GM21390 (cell line): ENCODE data around the gene FAM72A.
"Not testable (repeated sequence)": the region's sequence is repeated elsewhere in the genome, so short reads cannot be mapped to it uniquely, and the experiment has no call there.

ENCODE experiments used
- ATAC-seq: cut with Tn5 transposase; IDR thresholded peaks from one replicate; pipeline ENCODE4 v1.9.1; 2021; ENCODE audit not compliant: unreplicated experiment

FAM72A gene

GRCh38 chr1:206215600-206216392, 13.2 kb upstream of the FAM72A start:
- not testable (repeated sequence) for ATAC-seq

- not testable (repeated sequence) for ATAC-seq
These were observed 8.2 kb upstream of the FAM72A start for GRCh38 chr1:206210802-206211201.

- ATAC-seq, result not testable (repeated sequence)
These were observed 2.9 kb upstream of the FAM72A start for GRCh38 chr1:206205569-206205968.

- not testable (repeated sequence) for ATAC-seq
These were observed 2.2 kb upstream of the FAM72A start for GRCh38 chr1:206204871-206205270.

- ATAC-seq, result not testable (repeated sequence)
These were observed 1.5 kb upstream of the FAM72A start for GRCh38 chr1:206204159-206204511.

GRCh38 chr1:206203364-206204158, 922 bp upstream of the FAM72A start, which contains the start of gene SRGAP2:
TSS of gene SRGAP2 (plus strand) at chr1:206203541. CDS start at chr1:206205971, 2,430 bp downstream.
- ATAC-seq, result peak; percentile 3

- ATAC-seq, result not testable (repeated sequence)
These were observed 5.8 kb downstream of the FAM72A start for GRCh38 chr1:206196748-206197424.

GRCh38 chr1:206195182-206195581, 7.5 kb downstream of the FAM72A start:
- not testable (repeated sequence) for ATAC-seq

- not testable (repeated sequence) for ATAC-seq
These were observed 15.8 kb downstream of the FAM72A start for GRCh38 chr1:206186826-206187225.

GRCh38 chr1:206185778-206186177, 16.9 kb downstream of the FAM72A start:
- ATAC-seq, result not testable (repeated sequence)

- ATAC-seq, result not testable (repeated sequence)
These were observed 18.9 kb downstream of the FAM72A start for GRCh38 chr1:206183788-206184187.

GRCh38 chr1:206182368-206183317, 20.0 kb downstream of the FAM72A start:
- ATAC-seq, result not testable (repeated sequence)

GRCh38 chr1:206179666-206180065, 23.0 kb downstream of the FAM72A start:
- not testable (repeated sequence) for ATAC-seq

- ATAC-seq, result not testable (repeated sequence)
These were observed 24.3 kb downstream of the FAM72A start for GRCh38 chr1:206178061-206178989.

- not testable (repeated sequence) for ATAC-seq
These were observed 26.5 kb downstream of the FAM72A start for GRCh38 chr1:206176114-206176502.

- not testable (repeated sequence) for ATAC-seq
These were observed 27.1 kb downstream of the FAM72A start for GRCh38 chr1:206175459-206176113.

GRCh38 chr1:206174182-206174868, 28.3 kb downstream of the FAM72A start:
- not testable (repeated sequence) for ATAC-seq
